Measurements from ENCODE around the gene ZNF839.
A peak's percentile ranks its signal among the peaks of the same experiment; 100 is the strongest.
"Not testable (repeated sequence)": the region's sequence is repeated elsewhere in the genome, so short reads cannot be mapped to it uniquely, and the experiment has no call there.

ZNF839 gene

GRCh38 chr14:102342238-102342637, 22.7 kb downstream of the ZNF839 start:
- no peak for DNase-seq (ENCODE audit: low read depth in 2 of 2)

GRCh38 chr14:102344084-102344483, 24.5 kb downstream of the ZNF839 start:
- no peak for DNase-seq (ENCODE audit: low read depth in 2 of 2)

GRCh38 chr14:102344485-102344884, 24.9 kb downstream of the ZNF839 start:
- no peak for DNase-seq (ENCODE audit: low read depth in 2 of 2)

GRCh38 chr14:102345232-102345631, 25.7 kb downstream of the ZNF839 start:
- no peak for DNase-seq (ENCODE audit: low read depth in 2 of 2)

GRCh38 chr14:102346645-102347044, 27.1 kb downstream of the ZNF839 start:
- DNase-seq (ENCODE audit: low read depth in 2 of 2): no peak

GRCh38 chr14:102348376-102348775, 28.8 kb downstream of the ZNF839 start:
- no peak for DNase-seq (ENCODE audit: low read depth in 2 of 2)

GRCh38 chr14:102351023-102351422, 31.5 kb downstream of the ZNF839 start:
- no peak for DNase-seq (ENCODE audit: low read depth in 2 of 2)

GRCh38 chr14:102351593-102351992, 32.0 kb downstream of the ZNF839 start:
- not testable (repeated sequence) for DNase-seq (ENCODE audit: low read depth in 2 of 2)

- no peak for DNase-seq (ENCODE audit: low read depth in 2 of 2)
Measured at GRCh38 chr14:102352213-102352612, 32.7 kb downstream of the ZNF839 start.

GRCh38 chr14:102353126-102353619, 33.6 kb downstream of the ZNF839 start:
- DNase-seq (ENCODE audit: low read depth in 2 of 2): no peak

GRCh38 chr14:102356280-102356679, 36.7 kb downstream of the ZNF839 start:
- DNase-seq (ENCODE audit: low read depth in 2 of 2): no peak

GRCh38 chr14:102359341-102359740, 39.8 kb downstream of the ZNF839 start:
- no peak for DNase-seq (ENCODE audit: low read depth in 2 of 2)

GRCh38 chr14:102360388-102360787, 40.8 kb downstream of the ZNF839 start:
- DNase-seq (ENCODE audit: low read depth in 2 of 2): no peak

GRCh38 chr14:102362084-102362483, 42.5 kb downstream of the ZNF839 start:
- peak in 1 of 2 donors; percentile 10 for DNase-seq (ENCODE audit: low read depth in 2 of 2)

GRCh38 chr14:102362545-102363181, 43.1 kb downstream of the ZNF839 start, which contains the start of the genes CINP and TECPR2:
Gene CINP (minus strand): TSS chr14:102362890. CDS start chr14:102362851, 39 bp downstream.
Gene TECPR2 (plus strand): TSS chr14:102362941. CDS start chr14:102376722, 13,781 bp downstream.
- DNase-seq (ENCODE audit: low read depth in 2 of 2): peak; percentile 93 to 97

GRCh38 chr14:102363182-102363943, 43.8 kb downstream of the ZNF839 start:
- DNase-seq (ENCODE audit: low read depth in 2 of 2): no peak

GRCh38 chr14:102370305-102370809, 50.8 kb downstream of the ZNF839 start:
- no peak for DNase-seq (ENCODE audit: low read depth in 2 of 2)

- DNase-seq (ENCODE audit: low read depth in 2 of 2): no peak
Measured at GRCh38 chr14:102371361-102371760, 51.8 kb downstream of the ZNF839 start.

GRCh38 chr14:102373110-102373509, 53.6 kb downstream of the ZNF839 start:
- DNase-seq (ENCODE audit: low read depth in 2 of 2): no peak

- DNase-seq (ENCODE audit: low read depth in 2 of 2): no peak
Measured at GRCh38 chr14:102374264-102374663, 54.7 kb downstream of the ZNF839 start.

GRCh38 chr14:102375119-102375518, 55.6 kb downstream of the ZNF839 start:
- DNase-seq (ENCODE audit: low read depth in 2 of 2): no peak

GRCh38 chr14:102377696-102378095, 58.1 kb downstream of the ZNF839 start:
- no peak for DNase-seq (ENCODE audit: low read depth in 2 of 2)

- DNase-seq (ENCODE audit: low read depth in 2 of 2): no peak
Measured at GRCh38 chr14:102378830-102379229, 59.3 kb downstream of the ZNF839 start.

Measured in activated CD8-positive, alpha-beta memory T cell treated with anti-CD3 and anti-CD28 coated beads for 4 hours (primary cell).